Hepatocyte (in vitro differentiated cells): ENCODE measurements around the gene ZNHIT2.

ENCODE experiments used
- CTCF ChIP-seq: fragments of 200-600 bp; sonication (generic); IDR thresholded peaks from 2 replicates; pipeline ENCODE4 v1.5.1; 2016; ENCODE audit warnings: antibody characterized with exemption, mild to moderate bottlenecking; ENCODE audit not compliant: poor library complexity
- EZH2 ChIP-seq: fragments of 200-600 bp; sonication (generic); IDR thresholded peaks from 2 replicates; pipeline ENCODE4 v1.6.1; 2016; ENCODE audit warnings: antibody characterized with exemption, mild to moderate bottlenecking, borderline replicate concordance
- EZH2phosphoT487 ChIP-seq: fragments of 200-600 bp; sonication (generic); IDR thresholded peaks from one replicate; pipeline ENCODE4 v1.6.1; 2018; ENCODE audit warnings: antibody characterized with exemption, mild to moderate bottlenecking, low read depth, moderate library complexity; ENCODE audit not compliant: unreplicated experiment, severe bottlenecking

DNA sequence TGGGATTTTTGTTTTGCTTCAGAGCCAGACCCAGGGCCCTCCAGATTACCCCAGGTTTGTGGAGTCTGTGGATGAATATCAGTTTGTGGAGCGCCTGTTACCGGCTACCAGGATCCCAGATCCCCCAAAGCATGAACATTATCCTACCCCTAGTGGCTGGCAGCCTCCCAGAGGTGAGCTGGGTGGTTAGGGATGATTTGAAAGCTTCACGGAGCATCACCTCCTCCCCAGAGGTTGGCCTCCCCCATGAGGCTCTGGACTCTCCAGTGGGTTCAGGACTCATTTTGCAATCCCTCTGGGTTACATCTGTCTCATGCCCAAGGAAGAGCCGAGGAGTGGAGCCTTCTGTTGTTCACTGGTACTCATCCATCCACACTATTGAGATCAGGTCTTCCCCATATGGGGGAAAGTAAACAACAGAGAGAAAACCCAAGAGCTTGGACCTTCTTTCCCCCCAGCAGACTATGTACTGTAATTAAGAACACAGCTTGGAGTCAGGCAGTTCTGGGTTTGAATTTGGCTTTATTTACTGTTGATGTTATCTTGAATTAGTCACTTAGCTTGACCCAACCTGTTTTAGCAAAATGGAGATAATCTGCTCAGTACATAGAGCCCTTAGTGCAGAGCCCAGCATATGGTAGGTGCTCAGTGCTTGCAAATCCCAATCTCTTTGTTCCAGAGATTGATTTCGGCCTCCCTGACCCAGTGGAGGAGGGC lies 7.1 kb upstream of the ZNHIT2 start:
- no peak for TF ChIP-seq CTCF
- TF ChIP-seq EZH2: no peak
- TF ChIP-seq EZH2phosphoT487: no peak
